ENCODE data around the gene PYGM. TPM values are rescaled to one million over a fixed set of nuclear protein-coding genes. Genes with fewer than 3 reads are reported as not detected.

The PYGM gene
- total and polyA plus RNA-seq, 2 experiments from 2014 or later = 1.5 to 3.9 TPM

- no peaks in the 10 kb centered on the region for H4K20me1 ChIP-seq (replicated peaks; ENCODE audit: insufficient read depth)
- no peak overlapping the region for H3K27ac ChIP-seq (ENCODE audit: low read depth)
- peak overlapping the region; percentile 98 for H3K4me2 ChIP-seq
- no peaks in the 10 kb centered on the region; the same call in 2 of the 3 replicates for H3K9me3 Mint-ChIP-seq
- H3F3A ChIP-seq (replicated peaks; ENCODE audit: low read depth) = peaks cover 18% of the 10 kb centered on the region
- H3K27me3 ChIP-seq (ENCODE audit: insufficient read depth) = peaks cover 34% of the 10 kb centered on the region
- peaks cover 12% of the 10 kb centered on the region for H3K36me3 Mint-ChIP-seq (ENCODE audit: low read depth)
- H3K9me2 ChIP-seq (ENCODE audit: insufficient read depth) = no peaks in the 10 kb centered on the region
- H3K27ac Mint-ChIP-seq = no peak overlapping the region
- H3K79me2 ChIP-seq (replicated peaks; ENCODE audit: insufficient read depth) = no peaks in the 10 kb centered on the region
- H3K4me3 ChIP-seq = peak overlapping the region; percentile 84
- ATAC-seq (no peak), DNase-seq (ENCODE audit: low spot score) (no peak)
- H3K4me1 ChIP-seq (ENCODE audit: insufficient read depth) = peaks cover 23% of the 10 kb centered on the region
- H2AFZ ChIP-seq = no peak overlapping the region; the same call in 1 of the 2 replicates
- TF ChIP-seq ZNF331 (CRISPR knock-in tag; IDR thresholded peaks at IDR 0.05; ENCODE audit: low read depth) = no peak
- no peak for TF ChIP-seq EZH2 (IDR thresholded peaks at IDR 0.05; ENCODE audit: low read depth, unreplicated experiment)
- TF ChIP-seq, protein P1, sequence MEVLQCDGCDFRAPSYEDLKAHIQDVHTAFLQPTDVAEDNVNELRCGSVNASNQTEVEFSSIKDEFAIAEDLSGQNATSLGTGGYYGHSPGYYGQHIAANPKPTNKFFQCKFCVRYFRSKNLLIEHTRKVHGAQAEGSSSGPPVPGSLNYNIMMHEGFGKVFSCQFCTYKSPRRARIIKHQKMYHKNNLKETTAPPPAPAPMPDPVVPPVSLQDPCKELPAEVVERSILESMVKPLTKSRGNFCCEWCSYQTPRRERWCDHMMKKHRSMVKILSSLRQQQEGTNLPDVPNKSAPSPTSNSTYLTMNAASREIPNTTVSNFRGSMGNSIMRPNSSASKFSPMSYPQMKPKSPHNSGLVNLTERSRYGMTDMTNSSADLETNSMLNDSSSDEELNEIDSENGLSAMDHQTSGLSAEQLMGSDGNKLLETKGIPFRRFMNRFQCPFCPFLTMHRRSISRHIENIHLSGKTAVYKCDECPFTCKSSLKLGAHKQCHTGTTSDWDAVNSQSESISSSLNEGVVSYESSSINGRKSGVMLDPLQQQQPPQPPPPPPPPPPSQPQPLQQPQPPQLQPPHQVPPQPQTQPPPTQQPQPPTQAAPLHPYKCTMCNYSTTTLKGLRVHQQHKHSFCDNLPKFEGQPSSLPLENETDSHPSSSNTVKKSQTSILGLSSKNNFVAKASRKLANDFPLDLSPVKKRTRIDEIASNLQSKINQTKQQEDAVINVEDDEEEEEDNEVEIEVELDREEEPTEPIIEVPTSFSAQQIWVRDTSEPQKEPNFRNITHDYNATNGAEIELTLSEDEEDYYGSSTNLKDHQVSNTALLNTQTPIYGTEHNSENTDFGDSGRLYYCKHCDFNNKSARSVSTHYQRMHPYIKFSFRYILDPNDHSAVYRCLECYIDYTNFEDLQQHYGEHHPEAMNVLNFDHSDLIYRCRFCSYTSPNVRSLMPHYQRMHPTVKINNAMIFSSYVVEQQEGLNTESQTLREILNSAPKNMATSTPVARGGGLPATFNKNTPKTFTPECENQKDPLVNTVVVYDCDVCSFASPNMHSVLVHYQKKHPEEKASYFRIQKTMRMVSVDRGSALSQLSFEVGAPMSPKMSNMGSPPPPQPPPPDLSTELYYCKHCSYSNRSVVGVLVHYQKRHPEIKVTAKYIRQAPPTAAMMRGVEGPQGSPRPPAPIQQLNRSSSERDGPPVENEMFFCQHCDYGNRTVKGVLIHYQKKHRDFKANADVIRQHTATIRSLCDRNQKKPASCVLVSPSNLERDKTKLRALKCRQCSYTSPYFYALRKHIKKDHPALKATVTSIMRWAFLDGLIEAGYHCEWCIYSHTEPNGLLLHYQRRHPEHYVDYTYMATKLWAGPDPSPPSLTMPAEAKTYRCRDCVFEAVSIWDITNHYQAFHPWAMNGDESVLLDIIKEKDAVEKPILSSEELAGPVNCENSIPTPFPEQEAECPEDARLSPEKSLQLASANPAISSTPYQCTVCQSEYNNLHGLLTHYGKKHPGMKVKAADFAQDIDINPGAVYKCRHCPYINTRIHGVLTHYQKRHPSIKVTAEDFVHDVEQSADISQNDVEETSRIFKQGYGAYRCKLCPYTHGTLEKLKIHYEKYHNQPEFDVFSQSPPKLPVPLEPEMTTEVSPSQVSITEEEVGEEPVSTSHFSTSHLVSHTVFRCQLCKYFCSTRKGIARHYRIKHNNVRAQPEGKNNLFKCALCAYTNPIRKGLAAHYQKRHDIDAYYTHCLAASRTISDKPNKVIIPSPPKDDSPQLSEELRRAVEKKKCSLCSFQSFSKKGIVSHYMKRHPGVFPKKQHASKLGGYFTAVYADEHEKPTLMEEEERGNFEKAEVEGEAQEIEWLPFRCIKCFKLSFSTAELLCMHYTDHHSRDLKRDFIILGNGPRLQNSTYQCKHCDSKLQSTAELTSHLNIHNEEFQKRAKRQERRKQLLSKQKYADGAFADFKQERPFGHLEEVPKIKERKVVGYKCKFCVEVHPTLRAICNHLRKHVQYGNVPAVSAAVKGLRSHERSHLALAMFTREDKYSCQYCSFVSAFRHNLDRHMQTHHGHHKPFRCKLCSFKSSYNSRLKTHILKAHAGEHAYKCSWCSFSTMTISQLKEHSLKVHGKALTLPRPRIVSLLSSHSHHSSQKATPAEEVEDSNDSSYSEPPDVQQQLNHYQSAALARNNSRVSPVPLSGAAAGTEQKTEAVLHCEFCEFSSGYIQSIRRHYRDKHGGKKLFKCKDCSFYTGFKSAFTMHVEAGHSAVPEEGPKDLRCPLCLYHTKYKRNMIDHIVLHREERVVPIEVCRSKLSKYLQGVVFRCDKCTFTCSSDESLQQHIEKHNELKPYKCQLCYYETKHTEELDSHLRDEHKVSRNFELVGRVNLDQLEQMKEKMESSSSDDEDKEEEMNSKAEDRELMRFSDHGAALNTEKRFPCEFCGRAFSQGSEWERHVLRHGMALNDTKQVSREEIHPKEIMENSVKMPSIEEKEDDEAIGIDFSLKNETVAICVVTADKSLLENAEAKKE (CRISPR knock-in tag; IDR thresholded peaks at IDR 0.05) = no peak
- no peak for TF ChIP-seq POLR2AphosphoS5 (IDR thresholded peaks at IDR 0.05; ENCODE audit: low read depth)
- TF ChIP-seq ZNF114 (CRISPR knock-in tag; IDR thresholded peaks at IDR 0.05) = no peak
- TF ChIP-seq CTCF (conservative IDR thresholded peaks at IDR 0.05; ENCODE audit: low read depth in 2 of 2) = no peak
- TF ChIP-seq EZH2phosphoT487 (IDR thresholded peaks at IDR 0.05; ENCODE audit: unreplicated experiment) = no peak
- TF ChIP-seq CREB1 (CRISPR knock-in tag; IDR thresholded peaks at IDR 0.05; ENCODE audit: low read depth) = no peak
- no peak for TF ChIP-seq JUNB (IDR thresholded peaks at IDR 0.05; ENCODE audit: unreplicated experiment)
- TF ChIP-seq STAT1 (IDR thresholded peaks at IDR 0.05; ENCODE audit: unreplicated experiment) = no peak
- TF ChIP-seq NANOG (IDR thresholded peaks at IDR 0.05; ENCODE audit: borderline replicate concordance) = no peak
- TF ChIP-seq, protein P2, sequence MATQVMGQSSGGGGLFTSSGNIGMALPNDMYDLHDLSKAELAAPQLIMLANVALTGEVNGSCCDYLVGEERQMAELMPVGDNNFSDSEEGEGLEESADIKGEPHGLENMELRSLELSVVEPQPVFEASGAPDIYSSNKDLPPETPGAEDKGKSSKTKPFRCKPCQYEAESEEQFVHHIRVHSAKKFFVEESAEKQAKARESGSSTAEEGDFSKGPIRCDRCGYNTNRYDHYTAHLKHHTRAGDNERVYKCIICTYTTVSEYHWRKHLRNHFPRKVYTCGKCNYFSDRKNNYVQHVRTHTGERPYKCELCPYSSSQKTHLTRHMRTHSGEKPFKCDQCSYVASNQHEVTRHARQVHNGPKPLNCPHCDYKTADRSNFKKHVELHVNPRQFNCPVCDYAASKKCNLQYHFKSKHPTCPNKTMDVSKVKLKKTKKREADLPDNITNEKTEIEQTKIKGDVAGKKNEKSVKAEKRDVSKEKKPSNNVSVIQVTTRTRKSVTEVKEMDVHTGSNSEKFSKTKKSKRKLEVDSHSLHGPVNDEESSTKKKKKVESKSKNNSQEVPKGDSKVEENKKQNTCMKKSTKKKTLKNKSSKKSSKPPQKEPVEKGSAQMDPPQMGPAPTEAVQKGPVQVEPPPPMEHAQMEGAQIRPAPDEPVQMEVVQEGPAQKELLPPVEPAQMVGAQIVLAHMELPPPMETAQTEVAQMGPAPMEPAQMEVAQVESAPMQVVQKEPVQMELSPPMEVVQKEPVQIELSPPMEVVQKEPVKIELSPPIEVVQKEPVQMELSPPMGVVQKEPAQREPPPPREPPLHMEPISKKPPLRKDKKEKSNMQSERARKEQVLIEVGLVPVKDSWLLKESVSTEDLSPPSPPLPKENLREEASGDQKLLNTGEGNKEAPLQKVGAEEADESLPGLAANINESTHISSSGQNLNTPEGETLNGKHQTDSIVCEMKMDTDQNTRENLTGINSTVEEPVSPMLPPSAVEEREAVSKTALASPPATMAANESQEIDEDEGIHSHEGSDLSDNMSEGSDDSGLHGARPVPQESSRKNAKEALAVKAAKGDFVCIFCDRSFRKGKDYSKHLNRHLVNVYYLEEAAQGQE (IDR thresholded peaks at IDR 0.05; ENCODE audit: unreplicated experiment) = no peak
- no peak for TF ChIP-seq ETS1 (IDR thresholded peaks at IDR 0.05)
- no peaks in the 10 kb centered on the region for H3K36me3 ChIP-seq (ENCODE audit: insufficient read depth)
- H3K4me1 Mint-ChIP-seq = peaks cover 30% of the 10 kb centered on the region
- H3K4me3 Mint-ChIP-seq = peak overlapping the region; percentile 86
- H3K27me3 Mint-ChIP-seq (ENCODE audit: insufficient read depth, low read depth, poor library complexity) = peaks cover 32% of the 10 kb centered on the region
Measured at GRCh38 chr11:64744544-64745188, 15.1 kb downstream of the PYGM start.

All from GM23338 (cell line).